GM19238 (cell line): ENCODE measurements around the gene EFNA1.
"Not testable (repeated sequence)": the region's sequence is repeated elsewhere in the genome, so short reads cannot be mapped to it uniquely, and the experiment has no call there.

Source experiments
- DNase-seq: peaks from one replicate; pipeline ENCODE4 v3.0.0; 2011; ENCODE audit warnings: low spot score; ENCODE audit not compliant: insufficient read length

Gene EFNA1

DNA sequence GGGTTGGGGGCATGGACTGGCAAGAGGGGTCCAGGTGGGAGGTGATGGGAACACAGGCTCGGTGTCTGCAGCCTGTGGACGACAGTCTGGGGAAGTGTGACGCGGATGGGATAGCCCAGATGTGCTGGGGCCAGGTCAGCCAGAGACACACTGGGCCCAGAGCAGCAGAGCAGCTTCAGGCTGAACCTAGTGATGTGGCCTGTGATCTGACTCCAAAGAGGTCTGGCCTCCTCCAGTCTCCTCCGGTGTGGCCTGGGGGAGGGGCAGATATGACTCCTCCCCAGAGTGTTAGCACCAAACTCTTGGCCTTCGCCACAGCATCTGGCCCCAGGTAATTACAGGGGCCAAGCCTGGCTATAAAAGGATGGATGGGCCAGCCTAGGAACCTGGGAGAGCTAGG, 35.5 kb upstream of the EFNA1 start:
- no peak for DNase-seq

GRCh38 chr1:155092641-155093040, 35.0 kb upstream of the EFNA1 start:
- no peak for DNase-seq

- no peak for DNase-seq
Measured at GRCh38 chr1:155093911-155094621, 33.6 kb upstream of the EFNA1 start.

- no peak for DNase-seq
Measured at GRCh38 chr1:155094622-155094948, 33.1 kb upstream of the EFNA1 start.

GRCh38 chr1:155099331-155099730, 28.3 kb upstream of the EFNA1 start:
- no peak for DNase-seq

DNA sequence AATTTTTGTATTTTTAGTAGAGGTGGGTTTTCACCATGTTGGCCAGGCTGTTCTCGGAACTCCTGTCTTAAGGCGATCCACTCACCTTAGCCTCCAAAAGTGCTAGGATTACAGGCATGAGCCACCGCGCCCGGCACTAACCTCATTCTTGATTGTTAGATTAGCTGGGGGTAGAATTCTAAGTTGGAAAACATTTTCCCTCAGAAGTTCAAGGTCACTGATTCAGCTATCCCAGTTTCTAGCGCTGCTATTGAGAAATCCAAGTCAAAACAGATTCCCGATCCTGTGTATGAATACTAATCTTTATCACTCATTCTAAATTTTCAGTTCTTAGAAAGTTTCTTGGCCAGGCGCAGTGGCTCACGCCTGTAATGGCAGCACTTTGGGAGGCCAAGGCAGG, 24.4 kb upstream of the EFNA1 start:
- no peak for DNase-seq

GRCh38 chr1:155104605-155105534, 22.8 kb upstream of the EFNA1 start:
- no peak for DNase-seq

DNA sequence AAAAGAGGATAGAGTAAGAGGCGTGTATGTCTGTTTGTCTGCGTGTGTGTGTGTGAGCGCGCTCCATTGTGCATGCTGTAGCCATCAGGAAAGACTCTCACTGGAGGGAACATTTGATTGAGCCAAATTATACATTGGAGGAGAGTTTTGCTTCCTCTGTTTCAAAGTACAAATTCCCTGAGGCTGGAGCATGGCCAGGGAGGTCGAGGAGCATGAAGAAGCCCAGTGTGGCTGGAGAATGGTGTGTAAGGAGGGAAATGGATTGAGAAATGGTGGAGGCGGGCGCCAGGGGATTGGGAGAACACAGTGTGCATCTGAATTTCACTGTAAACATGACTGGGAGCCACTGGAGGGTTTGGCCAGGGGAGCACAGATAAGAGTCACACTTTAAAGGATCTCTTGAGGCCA, 22.1 kb upstream of the EFNA1 start:
- DNase-seq = no peak

GRCh38 chr1:155106862-155107261, 20.8 kb upstream of the EFNA1 start:
- no peak for DNase-seq

DNA sequence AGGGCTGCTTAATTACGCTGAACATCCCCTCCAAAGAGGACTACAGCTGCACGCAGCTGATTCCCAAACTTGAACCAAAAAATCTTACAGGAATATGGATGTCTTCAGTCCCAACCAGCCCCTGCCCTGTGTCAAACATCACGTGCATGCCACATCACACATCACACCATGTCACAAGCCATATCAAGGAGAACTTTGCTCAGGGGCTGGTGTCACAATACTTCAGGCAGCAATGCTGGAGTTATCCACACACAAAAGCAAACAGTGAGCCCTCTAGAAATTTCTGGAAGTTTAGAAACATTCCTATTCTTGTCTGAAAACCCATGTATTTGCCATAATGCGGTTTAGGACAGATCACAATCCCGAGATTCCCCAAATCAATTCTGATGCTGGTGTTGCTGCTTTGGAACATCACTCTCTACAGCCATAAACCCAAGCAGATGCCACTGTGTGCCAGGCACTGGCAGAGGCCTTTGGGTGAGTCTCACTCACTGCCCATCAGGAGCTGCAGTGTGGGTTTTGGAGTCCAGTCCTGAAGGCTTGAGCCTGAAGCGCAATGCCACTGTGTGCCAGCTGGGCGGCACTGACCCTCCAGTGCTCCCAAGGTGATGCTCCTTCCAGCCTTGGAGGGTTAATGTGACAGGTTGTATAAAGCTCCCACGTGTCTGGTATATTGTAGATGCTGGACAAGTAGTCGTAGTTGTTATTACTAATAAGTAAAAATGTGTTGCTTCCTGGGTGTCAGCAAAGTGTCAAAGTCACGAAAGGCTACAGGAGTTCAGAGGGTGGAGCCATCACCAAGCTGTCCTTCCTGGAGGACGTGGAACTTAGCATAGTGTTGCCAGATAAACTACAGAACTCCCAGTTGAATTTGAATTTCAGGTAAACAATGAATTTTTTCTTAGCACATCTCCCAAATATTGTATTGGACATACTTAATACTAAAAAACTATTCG, 20.1 kb upstream of the EFNA1 start:
- DNase-seq = no peak

DNA sequence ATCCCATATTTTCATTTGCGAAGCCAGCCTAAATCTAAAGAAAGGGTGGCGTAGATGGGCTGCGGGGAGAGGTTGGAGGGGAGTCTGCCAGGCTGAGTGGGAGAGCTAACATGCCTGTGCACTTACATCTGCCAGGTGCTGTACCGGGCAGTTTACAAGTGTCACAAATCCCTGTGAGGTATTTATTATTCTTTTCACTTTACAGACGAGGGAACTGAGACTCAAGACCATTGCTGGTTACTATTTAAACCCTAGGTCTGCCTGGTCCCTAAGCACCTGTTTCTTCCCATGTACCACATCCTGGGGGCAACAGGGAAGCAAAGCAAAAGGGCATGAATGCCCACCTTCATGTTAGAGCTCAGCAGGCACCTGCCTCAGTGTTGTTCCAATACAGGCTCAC, 19.4 kb upstream of the EFNA1 start:
- no peak for DNase-seq

- DNase-seq = no peak
Measured at GRCh38 chr1:155110381-155110780, 17.3 kb upstream of the EFNA1 start.

GRCh38 chr1:155110826-155111225, 16.9 kb upstream of the EFNA1 start:
- no peak for DNase-seq

GRCh38 chr1:155113450-155113980, 14.2 kb upstream of the EFNA1 start:
- no peak for DNase-seq

DNA sequence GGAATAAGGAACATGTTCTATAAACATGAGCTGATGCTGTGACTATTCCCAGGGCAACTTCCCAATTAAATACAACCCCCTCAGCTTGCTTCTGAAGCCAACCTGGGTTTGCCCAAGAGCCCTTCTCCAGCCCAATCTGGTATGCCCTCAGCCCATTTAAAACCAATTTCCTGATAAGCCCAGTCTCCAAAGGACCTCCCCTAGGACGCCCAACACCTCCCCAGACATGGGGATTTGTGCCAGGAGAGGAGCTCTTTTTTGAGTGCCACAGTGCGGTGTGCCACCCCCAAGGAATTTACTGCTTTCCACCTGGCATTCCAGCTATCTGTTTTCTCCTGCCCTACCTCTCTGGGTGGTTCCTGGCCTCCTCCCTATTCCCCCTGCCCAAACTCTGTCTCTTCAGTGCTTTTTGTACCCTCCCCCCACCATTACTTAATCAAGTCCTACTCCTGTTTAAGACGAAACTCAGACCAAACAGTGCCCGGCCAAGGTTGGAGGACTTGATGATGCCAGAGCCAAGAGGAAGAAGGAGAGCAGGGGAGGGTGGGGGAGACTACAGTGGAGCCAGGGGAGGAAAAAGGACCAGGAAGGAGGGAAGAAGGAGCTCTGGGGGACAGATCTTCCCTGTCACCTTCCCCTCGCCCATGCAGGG, 11.4 kb upstream of the EFNA1 start:
- no peak for DNase-seq

DNA sequence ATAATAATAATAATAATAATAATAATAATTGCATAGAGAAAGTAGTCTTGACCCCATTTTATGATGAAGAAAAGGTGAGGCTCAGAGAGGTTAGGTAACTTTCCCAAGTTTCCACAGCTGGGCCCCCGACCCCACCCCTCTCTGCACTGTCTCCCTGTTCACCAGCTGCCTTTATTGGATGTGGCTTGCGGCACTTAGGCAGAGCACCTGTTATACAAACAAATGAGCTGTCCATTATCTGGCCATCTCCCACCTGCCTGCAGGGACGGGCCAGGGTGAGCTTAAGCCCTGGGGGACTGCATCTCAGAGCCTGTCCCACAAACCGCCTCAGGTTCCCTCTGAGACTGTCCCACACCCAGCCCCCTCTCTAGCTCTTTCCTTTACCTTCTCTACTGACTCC, 10.1 kb upstream of the EFNA1 start:
- DNase-seq = no peak

- DNase-seq = not testable (repeated sequence)
Measured at GRCh38 chr1:155118090-155118489, 9.6 kb upstream of the EFNA1 start.

DNA sequence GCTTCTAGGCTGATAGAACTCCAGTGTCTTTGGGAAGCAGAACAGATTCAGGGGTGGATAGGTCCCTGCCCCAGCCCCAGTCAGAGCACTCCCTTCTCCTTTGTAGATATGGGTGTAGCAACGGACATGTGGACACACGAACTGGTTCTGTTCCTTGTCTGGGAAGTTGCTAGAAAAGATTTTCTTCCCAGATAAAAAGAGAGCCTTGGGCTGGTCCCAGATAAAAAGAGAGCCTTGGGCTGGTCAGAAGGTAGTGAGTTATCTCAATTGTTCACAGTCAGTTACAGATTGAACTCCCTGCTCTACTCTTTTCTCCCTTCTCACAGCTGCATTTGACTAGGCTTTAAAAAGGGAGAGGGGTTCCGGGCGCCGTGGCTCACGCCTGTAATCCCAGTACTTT, 7.4 kb upstream of the EFNA1 start:
- DNase-seq = no peak

DNA sequence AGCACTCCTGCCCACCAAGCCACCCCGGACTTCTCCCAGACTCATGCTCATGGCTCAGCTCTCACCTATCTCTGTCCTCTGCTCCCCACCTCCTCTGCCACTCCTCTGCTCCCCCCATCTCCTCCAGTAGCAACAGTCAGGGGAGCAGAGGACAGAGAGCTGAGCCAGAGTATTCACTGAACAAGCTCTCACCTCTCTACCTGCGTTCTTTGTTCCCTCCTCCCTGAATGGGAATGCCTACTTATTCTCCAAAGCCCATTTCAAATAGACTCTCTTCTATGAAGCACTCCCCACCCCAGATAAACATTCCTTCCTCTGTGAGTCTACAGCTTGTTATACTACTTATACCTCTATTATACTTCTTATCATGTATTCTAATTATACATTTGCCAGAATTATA, 6.4 kb upstream of the EFNA1 start:
- DNase-seq = no peak

GRCh38 chr1:155122308-155122707, 5.4 kb upstream of the EFNA1 start:
- DNase-seq = no peak

DNA sequence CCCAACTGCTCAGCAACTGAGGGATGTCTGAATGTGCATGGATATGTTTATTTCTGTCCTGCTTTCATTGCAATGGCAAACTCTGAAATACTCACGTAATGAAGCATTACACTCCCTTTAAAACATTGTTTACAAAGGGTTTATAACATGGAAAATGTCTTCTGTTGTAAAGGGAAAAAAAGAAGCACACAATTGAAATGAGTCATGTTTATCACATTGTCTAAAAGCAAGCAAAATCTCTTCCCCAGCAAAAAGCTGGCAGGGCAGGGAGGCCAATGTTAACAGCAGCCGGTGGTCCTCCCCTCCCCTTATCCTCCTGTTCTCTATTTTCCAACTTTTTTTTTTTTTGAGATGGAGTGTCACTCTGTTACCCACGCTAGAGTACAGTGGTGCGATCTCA, 3.9 kb upstream of the EFNA1 start:
- no peak for DNase-seq
